Fibroblast of lung (primary cell): ENCODE data around the gene CELSR3. TPM values are rescaled to one million over a fixed set of nuclear protein-coding genes. Genes with fewer than 3 reads are reported as not detected.

ENCODE experiments used
- DNase-seq, 2 donors: peaks; one replicate each; pipeline versions ENCODE4 v3.0.0 to v3.0.0-alpha.2; 2010; ENCODE audit warnings: low read depth in 2 of 2
- H2AFZ ChIP-seq: 2 replicates; pipeline ENCODE4 v1.5.1; 2012; ENCODE audit warnings: low read length, control low read depth, inconsistent platforms
- H3K27ac ChIP-seq: 2 replicates; pipeline ENCODE4 v1.5.1; 2011; ENCODE audit warnings: low read length, control low read depth; ENCODE audit not compliant: insufficient read depth
- H3K27me3 ChIP-seq: 2 replicates; pipeline ENCODE4 v1.5.1; 2011; ENCODE audit warnings: mild to moderate bottlenecking, low read length; ENCODE audit not compliant: control insufficient read depth, insufficient read depth
- H3K36me3 ChIP-seq: 2 replicates; pipeline ENCODE4 v1.5.1; 2011; ENCODE audit warnings: low read length; ENCODE audit not compliant: control insufficient read depth, insufficient read depth
- H3K4me1 ChIP-seq: 2 replicates; pipeline ENCODE4 v1.5.1; 2011; ENCODE audit warnings: low read length; ENCODE audit not compliant: control insufficient read depth, insufficient read depth; ENCODE audit errors: extremely low read depth
- H3K4me2 ChIP-seq: 2 replicates; pipeline ENCODE4 v1.5.1; 2011; ENCODE audit warnings: low read length, control low read depth; ENCODE audit not compliant: insufficient read depth; ENCODE audit errors: extremely low read depth
- H3K4me3 ChIP-seq, 4 experiments: fragments of 200-600 bp in 1 of 4; sonication (generic) in 1 of 4; replicated peaks in 1 of 4; 2 replicates each; pipeline ENCODE4 v1.5.1; 2011 to 2016; ENCODE audit warnings: low read length in 4 of 4, low read depth in 3 of 4, mild to moderate bottlenecking in 3 of 4, control low read depth in 2 of 4, inconsistent platforms in 1 of 4, mixed read lengths in 1 of 4; ENCODE audit not compliant: insufficient read depth in 1 of 4; ENCODE audit errors: control extremely low read depth in 1 of 4
- H3K79me2 ChIP-seq: 2 replicates; pipeline ENCODE4 v1.5.1; 2012; ENCODE audit warnings: mild to moderate bottlenecking, low read length, inconsistent platforms; ENCODE audit not compliant: control insufficient read depth, insufficient read depth
- H3K9ac ChIP-seq: 2 replicates; pipeline ENCODE4 v1.5.1; 2011; ENCODE audit warnings: mild to moderate bottlenecking, low read length, control low read depth; ENCODE audit not compliant: insufficient read depth
- H3K9me3 ChIP-seq: 2 replicates; pipeline ENCODE4 v1.5.1; 2012; ENCODE audit warnings: low read depth, low read length; ENCODE audit not compliant: control insufficient read depth, insufficient read depth
- H4K20me1 ChIP-seq: 2 replicates; pipeline ENCODE4 v1.5.1; 2011; ENCODE audit warnings: low read length; ENCODE audit not compliant: control insufficient read depth, insufficient read depth; ENCODE audit errors: extremely low read depth
- CTCF ChIP-seq, 2 donors: IDR thresholded peaks in 1 of 2; conservative IDR thresholded peaks in 1 of 2; 1 replicate in 1 of 2; 2 replicates in 1 of 2; pipeline ENCODE4 v1.5.1; 2011 to 2012; ENCODE audit warnings: low read length in 2 of 2, control low read depth in 1 of 2, inconsistent platforms in 1 of 2, low read depth in 1 of 2, mild to moderate bottlenecking in 1 of 2
- EZH2 ChIP-seq: IDR thresholded peaks from 2 replicates; pipeline ENCODE4 v1.5.1; 2012; ENCODE audit warnings: low read length, control low read depth, mild to moderate bottlenecking; ENCODE audit errors: missing control alignments
- polyA plus RNA-seq, 2 donors: library from polyadenylated mRNA; depleted of rRNA in 1 of 2; stranded (reverse) in 1 of 2; unstranded in 1 of 2; fragments of >200 nt; gene quantifications; 2 replicates each; pipeline ENCODE4 v1.2.1, GENCODE V29; 2011 to 2012; ENCODE audit warnings: missing spikeins in 1 of 2
- total RNA-seq: library from RNA; depleted of rRNA; stranded (reverse); fragments of >200 nt; gene quantifications from 2 replicates; pipeline ENCODE4 v1.2.1, GENCODE V29; 2014

The CELSR3 gene
- total and polyA plus RNA-seq, 2 donors (not counting 1 experiment from before 2014, with no cell fraction given): 0.44 to 2.1 TPM

- TF ChIP-seq EZH2: no peak
- no peak for TF ChIP-seq CTCF (conservative IDR thresholded peaks at IDR 0.05 in 1 of 2, IDR thresholded peaks at IDR 0.05 in 1 of 2; ENCODE audit: low read depth in 1 of 2, low read length in 2 of 2)
- H3K4me3 ChIP-seq: no peak overlapping the region
- no peak for DNase-seq
These were observed 42.9 kb downstream of the CELSR3 start for GRCh38 chr3:48619541-48620524.

GRCh38 chr3:48617559-48617958 is 45.1 kb downstream of the CELSR3 start:
- DNase-seq: no peak
- Histone ChIP-seq H3K36me3 (no peaks in the 10 kb centered on the region), H3K27me3 (no peaks in the 10 kb centered on the region), H3K9ac (no peak overlapping the region), H2AFZ (no peak overlapping the region), H3K4me3 (no peak overlapping the region), H3K79me2 (no peaks in the 10 kb centered on the region), H3K27ac (no peak overlapping the region), H4K20me1 (no peaks in the 10 kb centered on the region), H3K4me2 (no peak overlapping the region), H3K9me3 (no peaks in the 10 kb centered on the region), H3K4me1 (no peaks in the 10 kb centered on the region)
- TF ChIP-seq CTCF (conservative IDR thresholded peaks at IDR 0.05 in 1 of 2, IDR thresholded peaks at IDR 0.05 in 1 of 2; ENCODE audit: low read depth in 1 of 2, low read length in 2 of 2) (no peak), EZH2 (no peak)

More at GRCh38 chr3:48619541-48620524, 42.9 kb downstream of the CELSR3 start:
- no peak overlapping the region for H2AFZ ChIP-seq
- no peak overlapping the region for H3K9ac ChIP-seq
- H3K79me2 ChIP-seq: no peaks in the 10 kb centered on the region
- H3K9me3 ChIP-seq: no peaks in the 10 kb centered on the region
- H3K36me3 ChIP-seq: peaks cover under 1% of the 10 kb centered on the region
- no peaks in the 10 kb centered on the region for H4K20me1 ChIP-seq
- H3K27me3 ChIP-seq: no peaks in the 10 kb centered on the region
- no peak overlapping the region for H3K4me2 ChIP-seq
- no peak overlapping the region for H3K27ac ChIP-seq
- no peaks in the 10 kb centered on the region for H3K4me1 ChIP-seq

- Histone ChIP-seq H2AFZ (peak overlapping the region; percentile 66), H3K27me3 (no peaks in the 10 kb centered on the region), H3K36me3 (no peaks in the 10 kb centered on the region), H3K79me2 (peaks cover 3% of the 10 kb centered on the region), H3K27ac (peak overlapping the region; percentile 66), H3K9ac (no peak overlapping the region), H3K4me3 (no peak overlapping the region), H3K9me3 (no peaks in the 10 kb centered on the region), H4K20me1 (no peaks in the 10 kb centered on the region), H3K4me2 (peak overlapping the region; percentile 32), H3K4me1 (peaks cover 2% of the 10 kb centered on the region)
- no peak for TF ChIP-seq CTCF (conservative IDR thresholded peaks at IDR 0.05 in 1 of 2, IDR thresholded peaks at IDR 0.05 in 1 of 2; ENCODE audit: low read depth in 1 of 2, low read length in 2 of 2)
- no peak for TF ChIP-seq EZH2
- peak; percentile 35 to 90 for DNase-seq
These were observed 48.6 kb downstream of the CELSR3 start for GRCh38 chr3:48614044-48614443.
